GM12891 (cell line): Measurements from ENCODE around the gene RALGAPB.
"Not testable (repeated sequence)": the region's sequence is repeated elsewhere in the genome, so short reads cannot be mapped to it uniquely, and the experiment has no call there.

Experiments
- DNase-seq: peaks from one replicate; pipeline ENCODE4 v3.0.0; 2011; ENCODE audit warnings: low spot score; ENCODE audit not compliant: insufficient read length
- FAIRE-seq: peaks from 2 replicates; lab custom pipeline; 2011; peaks lifted over from hg19 to GRCh38; lab: Jason Lieb, UNC
- PAX5 ChIP-seq: IDR thresholded peaks from 2 replicates; pipeline ENCODE4 v1.6.1; 2011; ENCODE audit warnings: low read length, moderate library complexity, mild to moderate bottlenecking; ENCODE audit not compliant: insufficient read depth, severe bottlenecking
- POLR2A ChIP-seq: IDR thresholded peaks from 2 replicates; pipeline ENCODE4 v1.6.1; 2011; ENCODE audit warnings: low read depth, low read length, control low read depth
- POLR2AphosphoS5 ChIP-seq: IDR thresholded peaks from 2 replicates; pipeline ENCODE4 v1.6.1; 2011; ENCODE audit warnings: low read depth, low read length, control low read depth
- POU2F2 ChIP-seq: IDR thresholded peaks from 2 replicates; pipeline ENCODE4 v1.6.1; 2011; ENCODE audit warnings: low read depth, mild to moderate bottlenecking, control low read depth, low read length, moderate library complexity
- SPI1 ChIP-seq: IDR thresholded peaks from 2 replicates; pipeline ENCODE4 v1.6.1; 2011; ENCODE audit warnings: low read depth, low read length, control low read depth
- TAF1 ChIP-seq: IDR thresholded peaks from 2 replicates; pipeline ENCODE4 v1.6.1; 2011; ENCODE audit warnings: low read depth, low read length, control low read depth

Gene RALGAPB

DNA sequence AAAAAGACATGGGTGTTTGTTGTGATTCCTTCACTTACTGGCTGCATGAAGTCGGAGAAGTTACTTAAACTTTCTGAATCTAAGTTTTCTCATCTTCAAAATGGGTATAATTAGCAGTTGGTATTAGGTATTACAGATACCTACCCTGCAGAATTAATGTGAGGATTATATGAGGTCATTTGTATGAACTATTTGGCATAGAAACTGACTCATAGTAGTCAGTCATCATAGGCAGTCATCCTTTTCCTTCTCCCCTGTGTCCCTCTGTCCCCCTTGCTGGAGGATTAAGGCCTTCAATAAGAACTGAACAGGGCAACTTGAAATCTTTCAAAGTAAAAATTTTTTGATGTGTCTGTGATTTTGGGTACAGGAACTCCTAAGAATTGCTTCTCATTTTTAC is 26.3 kb downstream of the RALGAPB start:
- TF ChIP-seq POU2F2 (no peak), POLR2A (no peak), POLR2AphosphoS5 (no peak), PAX5 (no peak), TAF1 (no peak), SPI1 (no peak)
- FAIRE-seq (no peak), DNase-seq (no peak)

DNA sequence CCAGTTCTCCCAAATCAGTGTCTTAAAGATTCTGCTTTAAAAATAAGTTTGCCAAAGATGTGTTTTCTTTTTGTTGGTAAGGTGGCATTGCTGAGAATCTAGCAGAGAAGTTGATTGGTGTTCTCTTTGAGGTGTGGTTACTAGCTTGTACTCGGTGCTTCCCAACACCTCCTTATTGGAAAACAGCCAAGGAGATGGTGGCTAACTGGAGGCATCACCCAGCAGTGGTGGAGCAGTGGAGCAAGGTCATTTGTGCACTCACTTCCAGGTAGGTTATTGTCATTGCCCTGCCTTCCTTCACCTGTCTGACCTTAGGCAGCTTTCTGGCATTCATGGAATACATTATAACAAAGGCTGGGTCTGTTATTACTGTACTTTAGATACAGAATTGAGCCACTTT is 26.7 kb downstream of the RALGAPB start:
- no peak for FAIRE-seq
- TF ChIP-seq POLR2A (no peak), SPI1 (no peak), POLR2AphosphoS5 (no peak), TAF1 (no peak), POU2F2 (no peak), PAX5 (no peak)

GRCh38 chr20:38501858-38502436 is 29.3 kb downstream of the RALGAPB start:
- DNase-seq (no peak), FAIRE-seq (no peak)
- no peak for TF ChIP-seq POU2F2
- TF ChIP-seq POLR2A = no peak
- no peak for TF ChIP-seq POLR2AphosphoS5
- no peak for TF ChIP-seq TAF1

More for the DNA sequence above, 26.7 kb downstream of the RALGAPB start:
- no peak for DNase-seq

GRCh38 chr20:38504368-38505090 is 31.9 kb downstream of the RALGAPB start:
- no peak for FAIRE-seq
- no peak for TF ChIP-seq POLR2A
- TF ChIP-seq TAF1 = no peak
- TF ChIP-seq PAX5 = no peak
- TF ChIP-seq SPI1 = no peak
- no peak for TF ChIP-seq POU2F2
- no peak for TF ChIP-seq POLR2AphosphoS5
- no peak for DNase-seq

DNA sequence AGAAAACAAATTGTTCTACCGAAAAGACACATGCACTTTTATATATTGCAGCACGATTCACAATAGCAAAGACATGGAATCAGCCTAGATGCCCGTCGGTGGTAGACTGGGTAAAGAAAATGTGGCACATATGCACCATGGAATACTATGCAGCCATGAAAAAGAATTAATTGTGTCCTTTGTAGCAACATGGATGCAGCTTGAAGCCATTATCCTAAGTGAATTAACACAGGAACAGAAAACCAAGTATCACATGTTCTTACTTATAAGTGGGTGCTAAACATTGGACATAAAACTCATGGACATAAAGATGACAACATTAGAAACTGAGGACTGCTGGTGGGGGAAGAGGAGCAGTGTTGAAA is 32.4 kb downstream of the RALGAPB start:
- DNase-seq (no peak), FAIRE-seq (no peak)
- TF ChIP-seq POLR2AphosphoS5 = no peak
- no peak for TF ChIP-seq POLR2A
- TF ChIP-seq PAX5 = no peak
- TF ChIP-seq SPI1 = no peak
- TF ChIP-seq POU2F2 = no peak
- no peak for TF ChIP-seq TAF1

DNA sequence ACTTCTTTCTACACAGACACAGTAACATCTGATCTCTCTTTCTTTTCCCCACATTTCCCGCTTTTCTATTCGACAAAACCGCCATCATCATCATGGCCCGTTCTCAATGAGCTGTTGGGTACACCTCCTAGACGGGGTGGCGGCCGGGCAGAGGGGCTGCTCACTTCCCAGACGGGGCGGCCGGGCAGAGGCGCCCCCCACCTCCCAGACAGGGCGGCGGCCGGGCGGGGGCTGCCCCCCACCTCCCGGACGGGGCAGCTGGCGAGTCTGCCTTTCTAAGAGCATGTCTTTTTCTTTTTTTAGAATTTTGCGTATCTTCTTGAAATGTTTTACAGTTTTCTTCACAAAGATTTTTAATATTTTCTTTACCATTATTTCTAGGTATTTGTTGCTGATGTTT is 39.1 kb downstream of the RALGAPB start:
- FAIRE-seq, DNase-seq: not testable (repeated sequence)

DNA sequence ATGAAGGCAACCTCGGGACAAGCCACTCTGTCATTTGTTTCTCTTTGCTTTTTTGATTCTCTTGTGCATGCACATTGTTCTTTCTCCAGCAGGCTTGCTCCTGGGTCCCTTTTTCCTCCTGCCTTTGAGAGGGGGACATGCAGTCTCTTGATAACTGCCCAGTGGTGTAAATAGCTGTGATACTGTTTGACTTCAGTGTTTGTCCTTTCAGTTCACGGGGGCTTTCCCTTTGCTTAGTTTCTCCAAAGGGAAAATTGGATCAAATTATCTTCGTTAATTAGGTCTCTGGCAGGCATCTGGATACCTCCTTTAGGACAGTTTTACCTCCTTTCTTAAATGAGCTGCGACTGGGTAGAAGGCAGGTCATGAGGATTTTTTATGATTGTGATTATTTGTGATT is 41.5 kb downstream of the RALGAPB start:
- FAIRE-seq (no peak), DNase-seq (no peak)
- TF ChIP-seq POLR2A = no peak
- TF ChIP-seq TAF1 = no peak

GRCh38 chr20:38514947-38515346 is 42.3 kb downstream of the RALGAPB start:
- FAIRE-seq = no peak
- no peak for DNase-seq
- no peak for TF ChIP-seq POLR2AphosphoS5

DNA sequence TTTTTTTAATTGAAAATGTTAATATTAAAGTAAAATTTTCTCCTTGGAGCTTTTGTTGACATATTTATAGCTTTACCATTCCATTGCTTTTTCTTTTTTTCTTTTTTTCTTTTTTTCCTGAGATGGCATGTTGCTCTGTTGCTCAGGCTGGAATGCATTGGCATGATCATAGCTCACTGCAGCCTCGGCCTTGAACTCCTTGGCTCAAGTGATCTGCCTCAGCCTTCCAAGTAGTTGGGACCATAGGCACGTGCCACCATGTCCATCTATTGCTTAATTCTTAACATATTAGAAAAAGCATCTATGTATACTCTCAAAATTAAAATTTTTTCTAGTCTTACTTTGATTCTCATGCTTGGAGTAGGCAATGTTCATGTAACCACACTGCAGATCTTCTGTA is 43.0 kb downstream of the RALGAPB start:
- FAIRE-seq = no peak
- DNase-seq = no peak
- TF ChIP-seq TAF1 (no peak), PAX5 (no peak), POU2F2 (no peak), POLR2AphosphoS5 (no peak), POLR2A (no peak), SPI1 (no peak)

DNA sequence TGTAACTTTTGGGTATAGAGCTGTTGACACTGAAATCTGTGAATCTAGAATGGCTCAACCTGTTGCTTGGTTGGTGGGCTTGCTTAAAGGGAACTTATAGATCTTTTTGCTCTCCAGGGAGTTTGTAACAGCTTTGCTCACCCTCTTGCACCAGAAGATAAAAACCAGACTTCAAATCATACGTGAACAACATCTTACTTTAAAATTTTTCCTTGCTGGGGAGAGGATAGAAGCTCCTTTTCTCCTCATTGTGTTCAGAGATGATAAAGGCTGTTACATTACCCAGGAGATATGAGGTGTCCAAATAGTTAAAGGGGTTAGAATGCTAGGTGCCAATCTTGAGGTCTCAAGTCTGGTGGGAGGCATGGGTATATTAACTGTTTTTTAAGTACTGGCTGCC is 46.8 kb downstream of the RALGAPB start:
- no peak for FAIRE-seq
- no peak for TF ChIP-seq SPI1
- no peak for TF ChIP-seq TAF1
- no peak for TF ChIP-seq POU2F2
- no peak for TF ChIP-seq POLR2AphosphoS5
- TF ChIP-seq PAX5 = no peak
- no peak for TF ChIP-seq POLR2A
- no peak for DNase-seq

DNA sequence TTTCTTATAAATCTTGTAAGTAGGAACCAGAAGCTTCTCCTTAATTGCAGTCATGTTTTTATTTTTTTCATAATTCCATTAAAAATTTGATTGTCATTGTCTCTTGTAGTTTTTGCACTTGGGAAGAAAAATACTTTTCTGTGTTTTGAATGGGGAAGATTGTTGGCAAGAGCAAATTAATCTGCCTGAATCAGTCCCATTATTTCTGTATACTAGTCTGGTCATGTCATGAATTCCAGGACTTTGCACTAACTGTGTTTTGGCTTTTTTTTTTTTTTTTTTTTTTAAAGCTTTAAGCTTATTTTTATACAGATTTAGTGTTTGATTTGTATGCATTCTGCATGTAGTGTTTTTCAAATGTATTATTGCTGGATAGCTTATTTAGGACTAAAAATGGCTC is 47.6 kb downstream of the RALGAPB start:
- no peak for FAIRE-seq
- DNase-seq = no peak
- TF ChIP-seq POU2F2 (no peak), PAX5 (no peak), SPI1 (no peak), POLR2AphosphoS5 (no peak), TAF1 (no peak), POLR2A (no peak)
